ENCODE results near the gene KDM5B. TPM values are rescaled to one million over a fixed set of nuclear protein-coding genes. Genes with fewer than 3 reads are reported as not detected.
"Not testable (repeated sequence)": the region's sequence is repeated elsewhere in the genome, so short reads cannot be mapped to it uniquely, and the experiment has no call there.

KDM5B gene
- total RNA-seq, 1 donor: 138 TPM

- DNase-seq (ENCODE audit: low read depth): no peak
- no peak for TF ChIP-seq CTCF (IDR thresholded peaks at IDR 0.05; ENCODE audit: insufficient read depth, low read depth, low read length)
- H3K4me3 ChIP-seq (ENCODE audit: low read depth, low read length): no peak overlapping the region
Measured at GRCh38 chr1:202742496-202742895, 65.7 kb downstream of the KDM5B start.

GRCh38 chr1:202733251-202733650 is 75.0 kb downstream of the KDM5B start:
- no peak for DNase-seq (ENCODE audit: low read depth)
- H3K4me3 ChIP-seq (ENCODE audit: low read depth, low read length): no peak overlapping the region
- TF ChIP-seq CTCF (IDR thresholded peaks at IDR 0.05; ENCODE audit: insufficient read depth, low read depth, low read length): no peak

- no peak overlapping the region for H3K4me3 ChIP-seq (ENCODE audit: low read depth, low read length)
- DNase-seq (ENCODE audit: low read depth): no peak
- no peak for TF ChIP-seq CTCF (IDR thresholded peaks at IDR 0.05; ENCODE audit: insufficient read depth, low read depth, low read length)
Measured at GRCh38 chr1:202728951-202729350, 79.3 kb downstream of the KDM5B start.

GRCh38 chr1:202725526-202725925 is 82.7 kb downstream of the KDM5B start:
- DNase-seq (ENCODE audit: low read depth): no peak
- TF ChIP-seq CTCF (IDR thresholded peaks at IDR 0.05; ENCODE audit: insufficient read depth, low read depth, low read length): no peak
- no peak overlapping the region for H3K4me3 ChIP-seq (ENCODE audit: low read depth, low read length)

- H3K4me3 ChIP-seq (ENCODE audit: low read depth, low read length): no peak overlapping the region
- no peak for DNase-seq (ENCODE audit: low read depth)
- no peak for TF ChIP-seq CTCF (IDR thresholded peaks at IDR 0.05; ENCODE audit: insufficient read depth, low read depth, low read length)
Measured at GRCh38 chr1:202723708-202724107, 84.5 kb downstream of the KDM5B start.

GRCh38 chr1:202723046-202723445 is 85.2 kb downstream of the KDM5B start:
- not testable (repeated sequence) for H3K4me3 ChIP-seq (ENCODE audit: low read depth, low read length)

GRCh38 chr1:202716654-202717053 is 91.6 kb downstream of the KDM5B start:
- no peak for TF ChIP-seq CTCF (IDR thresholded peaks at IDR 0.05; ENCODE audit: insufficient read depth, low read depth, low read length)
- DNase-seq (ENCODE audit: low read depth): no peak
- no peak overlapping the region for H3K4me3 ChIP-seq (ENCODE audit: low read depth, low read length)

More at GRCh38 chr1:202723046-202723445, 85.2 kb downstream of the KDM5B start:
- DNase-seq (ENCODE audit: low read depth): not testable (repeated sequence)

GRCh38 chr1:202714202-202714601 is 94.0 kb downstream of the KDM5B start:
- not testable (repeated sequence) for H3K4me3 ChIP-seq (ENCODE audit: low read depth, low read length); DNase-seq (ENCODE audit: low read depth)
